Upper lobe of left lung (tissue), 4 donors: ENCODE results near the gene FGF14.

Experiments used
- POLR2AphosphoS5 ChIP-seq, 2 donors: sonication (generic); formaldehyde crosslinking; IDR thresholded peaks; one replicate each; pipeline ENCODE4 v1.5.1; 2017; ENCODE audit warnings: antibody characterized with exemption in 2 of 2
- TF ChIP-seq, protein P1 (sequence below), 6 experiments: fragments of 450-650 bp in 4 of 6; fragments of 200-600 bp in 2 of 6; sonication (generic) in 2 of 6; IDR thresholded peaks; one replicate each; pipeline ENCODE4 v1.5.1; 2016 to 2019; ENCODE audit warnings: antibody characterized with exemption in 6 of 6

DNA sequence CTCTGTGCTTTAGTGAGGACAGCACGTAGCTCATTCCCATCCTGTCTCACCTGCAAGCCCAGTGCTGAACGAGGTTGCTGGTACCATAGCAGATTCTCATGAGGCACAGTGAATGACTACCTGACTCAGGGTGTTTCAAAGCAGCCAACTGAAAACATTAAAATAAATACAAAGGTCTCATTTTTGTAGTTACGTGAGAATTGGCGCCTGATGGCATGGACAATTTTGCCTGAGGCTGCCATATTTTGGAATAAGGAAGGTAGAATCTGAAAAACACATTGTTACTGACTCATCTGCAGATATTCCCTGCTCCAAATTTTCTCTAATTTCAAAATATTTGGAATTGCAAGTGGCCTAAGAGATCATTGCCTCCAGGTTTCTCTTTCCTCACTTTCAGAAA lies 429.7 kb downstream of the FGF14 start:
- TF ChIP-seq, protein P1, sequence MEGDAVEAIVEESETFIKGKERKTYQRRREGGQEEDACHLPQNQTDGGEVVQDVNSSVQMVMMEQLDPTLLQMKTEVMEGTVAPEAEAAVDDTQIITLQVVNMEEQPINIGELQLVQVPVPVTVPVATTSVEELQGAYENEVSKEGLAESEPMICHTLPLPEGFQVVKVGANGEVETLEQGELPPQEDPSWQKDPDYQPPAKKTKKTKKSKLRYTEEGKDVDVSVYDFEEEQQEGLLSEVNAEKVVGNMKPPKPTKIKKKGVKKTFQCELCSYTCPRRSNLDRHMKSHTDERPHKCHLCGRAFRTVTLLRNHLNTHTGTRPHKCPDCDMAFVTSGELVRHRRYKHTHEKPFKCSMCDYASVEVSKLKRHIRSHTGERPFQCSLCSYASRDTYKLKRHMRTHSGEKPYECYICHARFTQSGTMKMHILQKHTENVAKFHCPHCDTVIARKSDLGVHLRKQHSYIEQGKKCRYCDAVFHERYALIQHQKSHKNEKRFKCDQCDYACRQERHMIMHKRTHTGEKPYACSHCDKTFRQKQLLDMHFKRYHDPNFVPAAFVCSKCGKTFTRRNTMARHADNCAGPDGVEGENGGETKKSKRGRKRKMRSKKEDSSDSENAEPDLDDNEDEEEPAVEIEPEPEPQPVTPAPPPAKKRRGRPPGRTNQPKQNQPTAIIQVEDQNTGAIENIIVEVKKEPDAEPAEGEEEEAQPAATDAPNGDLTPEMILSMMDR (IDR thresholded peaks at IDR 0.05) = no peak
- no peak for TF ChIP-seq POLR2AphosphoS5 (IDR thresholded peaks at IDR 0.05)
